Stimulated activated naive CD8-positive, alpha-beta T cell treated with anti-CD3 and anti-CD28 coated beads, Interleukin-15, amount 100 ng/mL, for 72 hours (primary cell): Measurements from ENCODE around the gene UBD.

ENCODE experiments used
- ATAC-seq: fragments of 150-1000 bp; cut with Tn5 transposase; 2 replicates; pipeline ENCODE4 v1.10.0; 2021; ENCODE audit warnings: mild to moderate bottlenecking, moderate library complexity
- DNase-seq, 2 donors: peaks; one replicate each; pipeline ENCODE4 v3.0.0; 2021 to 2022
- H3K27ac Mint-ChIP-seq, 2 donors: one replicate each; pipeline ENCODE4 v1.8.0; 2022; ENCODE audit warnings: mild to moderate bottlenecking in 2 of 2, mixed read lengths in 2 of 2, moderate library complexity in 2 of 2
- H3K27me3 Mint-ChIP-seq: one replicate; pipeline ENCODE4 v1.8.0; 2022; ENCODE audit warnings: mixed read lengths
- H3K4me1 Mint-ChIP-seq: one replicate; pipeline ENCODE4 v1.8.0; 2022; ENCODE audit warnings: mild to moderate bottlenecking, mixed read lengths
- H3K4me3 Mint-ChIP-seq, 2 donors: one replicate each; pipeline ENCODE4 v1.8.0; 2022; ENCODE audit warnings: mild to moderate bottlenecking in 2 of 2, mixed read lengths in 2 of 2, moderate library complexity in 1 of 2
- H3K9me3 Mint-ChIP-seq, 2 donors: one replicate each; pipeline ENCODE4 v1.8.0; 2022; ENCODE audit warnings: mixed read lengths in 2 of 2

Gene UBD

GRCh38 chr6:29517728-29518440 lies 41.6 kb downstream of the UBD start:
- H3K27ac Mint-ChIP-seq: peak overlapping the region in 1 of 2 donors; percentile 8
- H3K27me3 Mint-ChIP-seq: peaks cover 34% of the 10 kb centered on the region
- H3K4me3 Mint-ChIP-seq: no peak overlapping the region
- H3K4me1 Mint-ChIP-seq: peaks cover 9% of the 10 kb centered on the region
- ATAC-seq (no peak), DNase-seq (no peak)
- H3K9me3 Mint-ChIP-seq: no peaks in the 10 kb centered on the region

GRCh38 chr6:29517245-29517644 lies 42.3 kb downstream of the UBD start:
- no peaks in the 10 kb centered on the region for H3K9me3 Mint-ChIP-seq
- H3K27me3 Mint-ChIP-seq: peaks cover 37% of the 10 kb centered on the region
- H3K27ac Mint-ChIP-seq: no peak overlapping the region
- no peak for DNase-seq
- peaks cover 9% of the 10 kb centered on the region for H3K4me1 Mint-ChIP-seq
- ATAC-seq: no peak
- no peak overlapping the region for H3K4me3 Mint-ChIP-seq

GRCh38 chr6:29516108-29516507 lies 43.4 kb downstream of the UBD start:
- Mint-ChIP-seq H3K9me3 (no peaks in the 10 kb centered on the region), H3K4me1 (peaks cover 9% of the 10 kb centered on the region), H3K27me3 (peaks cover 39% of the 10 kb centered on the region), H3K4me3 (no peak overlapping the region), H3K27ac (no peak overlapping the region)
- ATAC-seq (peak; percentile 100), DNase-seq (peak; percentile 37 to 42)

- H3K9me3 Mint-ChIP-seq: no peaks in the 10 kb centered on the region
- H3K27ac Mint-ChIP-seq: no peak overlapping the region
- H3K4me3 Mint-ChIP-seq: no peak overlapping the region
- ATAC-seq (no peak), DNase-seq (no peak)
- H3K4me1 Mint-ChIP-seq: peaks cover 18% of the 10 kb centered on the region
- peaks cover 37% of the 10 kb centered on the region for H3K27me3 Mint-ChIP-seq
These were observed 48.7 kb downstream of the UBD start for GRCh38 chr6:29510746-29511300.

GRCh38 chr6:29510202-29510601 lies 49.3 kb downstream of the UBD start:
- no peak for DNase-seq
- H3K27me3 Mint-ChIP-seq: peaks cover 37% of the 10 kb centered on the region
- H3K4me1 Mint-ChIP-seq: peaks cover 16% of the 10 kb centered on the region
- H3K4me3 Mint-ChIP-seq: no peak overlapping the region
- H3K27ac Mint-ChIP-seq: no peak overlapping the region
- H3K9me3 Mint-ChIP-seq: no peaks in the 10 kb centered on the region
- no peak for ATAC-seq

GRCh38 chr6:29509711-29510110 lies 49.8 kb downstream of the UBD start:
- no peak for ATAC-seq
- Mint-ChIP-seq H3K27me3 (peaks cover 34% of the 10 kb centered on the region), H3K9me3 (no peaks in the 10 kb centered on the region), H3K4me3 (no peak overlapping the region), H3K4me1 (peaks cover 16% of the 10 kb centered on the region), H3K27ac (no peak overlapping the region)
- no peak for DNase-seq

- DNase-seq: no peak
- peaks cover 16% of the 10 kb centered on the region for H3K4me1 Mint-ChIP-seq
- H3K27me3 Mint-ChIP-seq: peaks cover 29% of the 10 kb centered on the region
- no peak overlapping the region for H3K27ac Mint-ChIP-seq
- peak; percentile 54 for ATAC-seq
- H3K9me3 Mint-ChIP-seq: no peaks in the 10 kb centered on the region
- H3K4me3 Mint-ChIP-seq: no peak overlapping the region
These were observed 50.3 kb downstream of the UBD start for GRCh38 chr6:29509239-29509638.

GRCh38 chr6:29507319-29507718 lies 52.2 kb downstream of the UBD start:
- H3K27me3 Mint-ChIP-seq: peaks cover 30% of the 10 kb centered on the region
- DNase-seq: no peak

GRCh38 chr6:29506446-29507067 lies 53.0 kb downstream of the UBD start:
- Mint-ChIP-seq H3K27me3 (peaks cover 30% of the 10 kb centered on the region), H3K9me3 (no peaks in the 10 kb centered on the region), H3K4me1 (peaks cover 16% of the 10 kb centered on the region), H3K4me3 (no peak overlapping the region), H3K27ac (no peak overlapping the region)
- ATAC-seq (no peak), DNase-seq (no peak)

More at GRCh38 chr6:29507319-29507718, 52.2 kb downstream of the UBD start:
- Mint-ChIP-seq H3K27ac (no peak overlapping the region), H3K9me3 (no peaks in the 10 kb centered on the region), H3K4me1 (peaks cover 16% of the 10 kb centered on the region), H3K4me3 (no peak overlapping the region)
- ATAC-seq: no peak

- Mint-ChIP-seq H3K4me1 (peaks cover 13% of the 10 kb centered on the region), H3K27ac (no peak overlapping the region)
These were observed 53.7 kb downstream of the UBD start for GRCh38 chr6:29505808-29506207.

More at GRCh38 chr6:29505808-29506207, 53.7 kb downstream of the UBD start:
- ATAC-seq (no peak), DNase-seq (no peak)
- H3K9me3 Mint-ChIP-seq: no peaks in the 10 kb centered on the region
- H3K4me3 Mint-ChIP-seq: no peak overlapping the region
- peaks cover 27% of the 10 kb centered on the region for H3K27me3 Mint-ChIP-seq
